Fibroblast of skin of left biceps (primary cell): ENCODE measurements around the gene SYNRG.

Experiments used
- DNase-seq, 2 experiments: peaks; one replicate each; pipeline ENCODE4 v3.0.0-alpha.2; 2013; ENCODE audit warnings: low read depth in 2 of 2

Gene SYNRG

GRCh38 chr17:37502009-37502936 is 106.9 kb downstream of the SYNRG start:
- DNase-seq: no peak

- no peak for DNase-seq
These were observed 108.8 kb downstream of the SYNRG start for GRCh38 chr17:37500378-37500777.

GRCh38 chr17:37494971-37495370 is 114.2 kb downstream of the SYNRG start:
- no peak for DNase-seq

- DNase-seq: no peak
These were observed 114.8 kb downstream of the SYNRG start for GRCh38 chr17:37494401-37494831.

GRCh38 chr17:37493249-37494027 is 115.8 kb downstream of the SYNRG start:
- peak; percentile 93 to 94 for DNase-seq

GRCh38 chr17:37492167-37492566 is 117.1 kb downstream of the SYNRG start:
- no peak for DNase-seq

GRCh38 chr17:37490638-37491614 is 118.3 kb downstream of the SYNRG start:
- DNase-seq: no peak

GRCh38 chr17:37490022-37490587 is 119.1 kb downstream of the SYNRG start:
- DNase-seq: no peak

GRCh38 chr17:37489197-37490001 is 119.8 kb downstream of the SYNRG start, which contains the start of gene DUSP14:
TSS of gene DUSP14 (plus strand) at chr17:37489891. CDS start at chr17:37512273, 22,382 bp downstream.
- DNase-seq: peak; percentile 57 to 61

- peak; percentile 67 to 70 for DNase-seq
These were observed 120.5 kb downstream of the SYNRG start for GRCh38 chr17:37488607-37489196.

- peak; percentile 87 to 91 for DNase-seq
These were observed 121.1 kb downstream of the SYNRG start for GRCh38 chr17:37488009-37488604.

GRCh38 chr17:37485938-37486570 is 123.2 kb downstream of the SYNRG start:
- no peak for DNase-seq

- DNase-seq: peak; percentile 87 to 89
These were observed 125.7 kb downstream of the SYNRG start for GRCh38 chr17:37483311-37484039.

GRCh38 chr17:37481001-37481665 is 128.1 kb downstream of the SYNRG start:
- no peak for DNase-seq

- no peak for DNase-seq
These were observed 128.8 kb downstream of the SYNRG start for GRCh38 chr17:37480427-37480826.

- DNase-seq: no peak
These were observed 130.2 kb downstream of the SYNRG start for GRCh38 chr17:37479025-37479424.

GRCh38 chr17:37478187-37478586 is 131.0 kb downstream of the SYNRG start:
- no peak for DNase-seq
